ENCODE measurements around the gene COQ10A.

- TF ChIP-seq TAF1 (IDR thresholded peaks at IDR 0.05; ENCODE audit: borderline replicate concordance, insufficient read depth, low read length), result no peak
- TF ChIP-seq REST (IDR thresholded peaks at IDR 0.05; ENCODE audit: insufficient read depth in 1 of 2, low read depth in 2 of 2, low read length in 2 of 2), result no peak
- TF ChIP-seq POLR2AphosphoS5 (IDR thresholded peaks at IDR 0.05; ENCODE audit: low read depth, low read length), result no peak
- no peak for TF ChIP-seq FOXP2 (optimal IDR thresholded peaks at IDR 0.05; ENCODE audit: borderline replicate concordance, extremely low read depth, extremely low read length, insufficient read depth)
- no peak for TF ChIP-seq SIN3A (IDR thresholded peaks at IDR 0.05; ENCODE audit: borderline replicate concordance, insufficient read depth, low read length)
Observed at GRCh38 chr12:56288705-56289387, 22.1 kb downstream of the COQ10A start.

Data from PFSK-1 (cell line).